GM19397 (cell line): ENCODE results near the gene CBX4.

Experiments
- ATAC-seq: cut with Tn5 transposase; IDR thresholded peaks from one replicate; pipeline ENCODE4 v1.9.1; 2021; ENCODE audit warnings: mild to moderate bottlenecking, moderate library complexity; ENCODE audit not compliant: unreplicated experiment

CBX4 gene

GRCh38 chr17:79802736-79803420 lies 36.4 kb downstream of the CBX4 start:
- no peak for ATAC-seq

GRCh38 chr17:79802039-79802735 lies 37.1 kb downstream of the CBX4 start:
- no peak for ATAC-seq

DNA sequence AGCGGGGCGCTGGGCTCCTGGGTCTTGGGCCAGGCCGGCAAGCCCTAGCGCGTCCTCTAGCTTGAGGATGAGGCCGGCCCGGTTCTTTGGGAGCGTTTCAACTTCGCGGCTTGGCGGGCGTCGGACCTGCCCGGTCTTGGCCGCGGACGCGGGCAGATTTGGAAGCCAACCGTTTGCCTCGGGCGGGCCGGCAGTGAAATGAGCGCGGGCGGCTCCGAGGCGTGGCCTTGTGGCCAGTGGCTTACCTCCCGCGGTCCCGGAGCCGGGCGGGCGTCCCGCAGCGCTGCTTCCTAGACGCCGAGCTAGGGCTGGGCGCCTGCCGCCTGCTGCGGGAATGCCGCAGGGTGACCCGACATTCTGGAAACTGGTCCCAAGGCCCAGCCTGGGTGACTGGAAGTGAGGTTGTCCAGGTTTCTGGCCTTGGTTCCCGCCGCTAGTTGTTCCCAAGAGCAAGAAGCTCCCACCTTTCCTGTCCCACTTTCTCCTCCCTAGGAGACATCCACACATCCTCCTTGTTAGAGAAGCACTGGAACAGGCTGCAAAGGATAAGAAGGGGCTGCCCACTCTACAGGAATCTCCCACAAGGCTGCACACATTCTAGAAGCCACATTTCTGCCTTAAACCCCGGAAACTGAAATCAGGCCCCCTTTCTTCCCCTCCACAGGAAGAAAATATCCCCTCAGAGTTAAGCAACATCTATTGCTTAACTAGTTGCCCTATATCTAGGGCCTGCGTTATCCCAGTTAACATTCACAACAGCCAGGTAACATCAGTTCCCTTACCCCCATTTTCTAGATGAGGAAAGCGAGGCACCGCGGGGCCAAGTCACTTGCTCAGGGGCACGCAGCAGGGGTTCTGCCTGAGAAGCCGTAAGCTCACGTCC lies 37.8 kb downstream of the CBX4 start:
- ATAC-seq = no peak

- no peak for ATAC-seq
Observed at GRCh38 chr17:79800325-79801155, 38.7 kb downstream of the CBX4 start.

GRCh38 chr17:79799538-79800324 lies 39.5 kb downstream of the CBX4 start:
- ATAC-seq = no peak

DNA sequence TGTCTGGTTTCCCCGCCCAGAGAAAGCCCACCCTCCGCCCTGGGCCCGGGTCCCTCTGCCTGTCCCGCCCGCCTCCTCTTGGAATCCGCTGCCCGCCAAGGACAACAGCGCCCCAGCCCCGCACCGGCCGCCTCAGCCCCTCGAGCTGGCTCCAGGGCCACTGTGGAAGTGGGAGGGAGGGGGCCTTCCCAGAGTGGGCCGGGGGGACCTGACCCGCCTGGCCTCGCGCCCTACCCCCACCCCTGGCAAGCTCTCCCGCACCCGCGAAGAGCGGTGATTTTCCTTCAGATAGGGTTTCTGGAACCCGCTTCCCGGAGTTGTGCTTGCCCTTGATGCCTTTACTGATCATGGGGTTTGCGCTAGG lies 40.1 kb downstream of the CBX4 start:
- ATAC-seq = no peak

- no peak for ATAC-seq
Observed at GRCh38 chr17:79798299-79799173, 40.7 kb downstream of the CBX4 start.

DNA sequence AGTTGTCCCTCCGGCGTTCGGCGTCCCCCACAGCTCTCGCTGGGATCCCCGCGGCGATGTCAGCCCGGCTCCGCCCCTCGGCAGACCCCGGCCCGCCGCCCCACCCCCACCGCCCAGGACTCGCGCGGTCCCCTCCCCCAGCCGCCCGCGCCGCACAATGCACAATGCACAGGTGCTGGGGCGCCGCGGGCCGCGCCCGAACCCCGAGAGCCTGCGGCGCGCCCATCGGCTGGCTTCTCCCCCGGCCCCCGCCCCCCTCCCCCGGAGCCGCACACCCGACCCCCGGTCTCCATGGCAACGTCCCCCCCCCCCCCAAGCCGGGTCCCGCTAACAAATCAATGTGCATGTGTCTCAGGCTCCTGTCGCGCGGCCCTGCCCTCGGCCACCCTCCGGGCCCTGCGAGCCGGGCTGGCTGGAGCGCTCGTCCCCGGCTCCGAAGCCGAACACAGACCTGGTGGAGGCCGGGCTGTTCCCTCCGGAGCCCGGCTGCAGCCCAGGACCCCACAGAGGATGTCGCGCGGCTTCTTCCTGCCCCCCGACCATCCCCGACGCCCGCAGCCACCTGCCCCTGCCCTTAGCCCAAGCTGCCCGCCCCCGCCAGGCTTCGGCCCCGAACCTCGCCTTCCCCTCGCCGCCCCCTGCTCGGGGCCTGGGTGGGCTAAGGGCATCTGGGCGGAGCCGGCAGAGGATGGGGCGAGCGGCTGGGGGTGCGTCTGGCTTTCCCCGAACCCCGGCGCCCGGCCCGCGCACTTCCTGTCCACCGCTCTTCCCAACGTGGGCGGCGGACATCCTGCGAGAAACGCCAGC lies 41.5 kb downstream of the CBX4 start:
- ATAC-seq = no peak

DNA sequence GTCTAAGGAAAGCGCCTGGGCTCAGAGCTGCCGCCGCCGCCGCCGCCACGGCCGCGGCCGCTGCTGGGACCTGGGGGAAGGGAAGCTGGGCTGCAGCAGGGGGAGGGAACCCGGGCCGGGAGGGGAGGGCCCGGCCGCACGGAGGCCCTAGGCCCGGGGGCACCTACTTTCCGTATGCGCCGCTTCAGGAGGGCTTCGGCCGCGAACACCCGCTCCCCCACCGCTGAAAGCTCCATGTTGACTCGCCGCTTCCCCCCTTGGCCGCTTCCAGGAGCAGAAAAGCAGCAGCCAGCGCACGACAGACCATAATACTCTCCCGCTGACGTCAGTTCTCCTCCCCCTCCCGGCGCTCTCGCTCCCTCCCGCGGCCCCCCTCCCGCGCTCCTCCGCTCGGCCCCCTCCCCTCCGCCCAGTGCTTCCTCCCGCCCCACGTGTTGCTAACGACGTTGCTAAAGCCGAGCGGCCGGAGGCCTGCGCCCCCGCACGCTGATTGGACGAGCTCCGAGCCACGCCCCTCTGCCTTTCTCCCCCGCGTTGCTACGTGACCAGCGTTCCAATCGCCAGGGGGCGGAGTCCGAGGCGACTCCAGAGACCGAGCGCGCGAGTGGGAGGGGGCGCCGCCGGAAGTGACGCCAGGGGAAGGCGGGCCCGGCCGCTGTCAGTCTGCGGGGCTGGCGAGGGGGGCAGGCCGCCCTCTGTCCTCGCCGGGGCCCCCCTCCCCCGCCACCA lies 42.3 kb downstream of the CBX4 start, which contains the start of gene CBX8:
CBX8 (minus strand) TSS at position 315 of the 729 bp plus-strand sequence; CDS start at position 236, 79 bp downstream.
- ATAC-seq = peak; percentile 87

DNA sequence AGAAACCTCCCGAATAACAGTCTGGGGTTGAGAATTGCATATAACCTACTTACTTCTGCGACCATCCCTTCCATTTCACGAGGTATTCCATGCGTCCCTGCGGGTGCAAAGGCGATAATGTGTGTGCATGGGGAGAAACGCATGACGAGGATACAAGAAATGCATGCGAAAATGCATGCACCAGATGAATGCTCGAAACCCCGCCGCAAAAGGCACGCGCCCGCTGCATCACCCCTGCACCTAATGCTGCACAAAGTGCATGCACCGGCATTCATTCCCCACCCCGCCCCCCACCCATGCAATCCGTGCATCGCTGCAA lies 42.8 kb downstream of the CBX4 start:
- no peak for ATAC-seq

DNA sequence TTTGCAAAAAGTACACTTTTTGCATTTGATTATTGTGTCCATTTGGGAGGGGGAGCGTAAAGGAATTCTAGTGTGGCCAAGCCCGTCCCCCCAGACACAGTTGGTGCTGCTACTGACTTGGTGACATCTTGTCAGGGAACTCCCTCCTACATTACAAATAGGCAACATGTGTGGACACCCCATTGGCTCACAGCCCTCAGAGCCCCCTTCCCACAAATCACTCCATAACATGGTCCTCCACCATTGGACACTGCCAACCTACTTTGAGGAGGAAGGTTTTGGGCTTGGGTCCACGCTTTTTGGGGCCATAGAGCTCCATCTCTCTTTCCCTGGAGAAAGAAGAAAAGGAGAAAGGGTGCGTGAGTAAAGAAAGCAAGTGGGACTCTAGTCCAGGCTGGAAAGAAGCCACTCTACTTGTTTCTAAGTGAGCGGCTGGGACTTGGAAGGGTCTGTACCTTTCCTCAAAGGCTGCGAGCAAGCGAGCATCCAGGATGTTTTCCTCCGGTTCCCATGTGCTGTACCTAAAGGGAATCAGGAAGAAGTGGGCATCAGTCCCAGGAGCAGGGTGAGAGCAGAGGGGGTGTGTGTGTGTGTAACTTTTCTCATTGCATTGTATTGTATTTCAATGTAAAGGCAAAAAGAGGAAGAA lies 43.3 kb downstream of the CBX4 start:
- no peak for ATAC-seq

GRCh38 chr17:79794659-79795511 lies 44.4 kb downstream of the CBX4 start:
- ATAC-seq = no peak

DNA sequence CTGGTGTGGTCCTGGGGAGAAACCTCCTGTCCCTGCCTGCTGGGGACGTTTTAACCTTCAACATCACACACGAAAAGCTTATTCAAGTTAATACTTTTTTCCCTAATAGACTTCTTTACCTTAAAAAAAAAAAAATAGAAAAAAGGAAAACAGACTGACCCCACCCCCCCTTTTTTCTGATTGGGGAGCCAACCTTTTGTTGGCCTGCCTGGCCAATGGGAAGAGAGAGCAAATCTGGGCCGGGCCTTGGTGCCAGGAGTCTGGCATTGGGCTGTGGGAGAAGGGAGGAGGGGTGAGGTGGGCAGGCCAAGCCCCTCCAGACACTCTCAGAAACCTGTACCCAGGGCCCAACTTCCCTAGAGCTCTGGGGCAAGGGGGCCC lies 45.3 kb downstream of the CBX4 start:
- no peak for ATAC-seq

DNA sequence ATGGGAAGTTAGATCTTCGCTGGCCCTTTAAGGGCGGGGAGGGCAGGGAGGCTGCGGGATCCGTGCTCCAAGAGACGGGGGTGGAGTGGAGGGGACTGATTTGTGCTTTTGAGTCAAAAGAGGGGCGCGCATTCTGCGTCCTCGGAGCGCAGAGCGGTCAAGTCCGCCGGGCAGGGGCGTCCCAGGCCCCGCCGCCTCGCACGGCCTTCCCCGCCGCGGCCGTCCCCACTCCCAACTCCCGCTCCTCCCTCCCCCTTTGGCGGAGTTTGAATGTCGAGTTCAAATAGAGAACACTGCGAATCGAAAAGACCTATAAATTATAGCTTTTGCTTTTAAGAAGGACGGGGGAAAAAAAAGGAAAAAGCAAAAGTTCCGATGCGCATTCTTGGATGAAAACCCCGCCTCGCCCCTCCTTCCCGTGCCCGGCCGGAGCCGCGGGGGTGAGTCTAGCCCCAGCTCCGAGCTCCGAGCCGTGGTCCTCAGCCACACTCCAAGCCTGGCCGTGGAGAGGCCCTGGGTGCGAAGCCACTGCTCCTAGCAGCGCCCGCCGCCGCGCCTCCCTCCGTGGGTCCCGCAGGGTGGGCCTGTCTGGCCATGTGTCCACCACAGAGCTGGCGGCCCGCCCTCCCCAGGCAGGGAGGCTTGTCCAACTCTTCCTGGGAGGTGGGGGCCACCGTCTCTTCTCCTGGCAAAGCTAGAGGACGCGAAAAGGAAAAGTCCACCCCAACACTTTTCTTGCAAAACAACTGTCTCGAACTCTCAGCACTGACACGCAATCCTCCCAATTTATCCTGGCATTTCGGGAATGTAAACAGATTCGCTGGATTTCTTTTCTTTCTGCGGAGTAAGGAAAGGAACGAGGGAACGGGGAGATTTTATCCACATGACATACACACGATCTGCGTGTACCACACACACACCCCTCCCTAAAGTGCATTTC lies 46.0 kb downstream of the CBX4 start:
- ATAC-seq = no peak

GRCh38 chr17:79792341-79792871 lies 46.8 kb downstream of the CBX4 start:
- ATAC-seq = no peak
